ENCODE measurements around the gene ELMO2.

GRCh38 chr20:46341074-46342009 is 65.1 kb downstream of the ELMO2 start:
- TF ChIP-seq EZH2 (IDR thresholded peaks at IDR 0.05; ENCODE audit: borderline replicate concordance, low read depth, low read length, poor library complexity, severe bottlenecking) (no peak), CTCF (conservative IDR thresholded peaks at IDR 0.05; ENCODE audit: low read depth, low read length) (no peak)

Data from A673 (cell line).